Mesodermal cell (in vitro differentiated cells): ENCODE data around the gene HYDIN.
"Not testable (repeated sequence)": the region's sequence is repeated elsewhere in the genome, so short reads cannot be mapped to it uniquely, and the experiment has no call there.

Experiments
- H3K27ac ChIP-seq: 2 replicates; pipeline ENCODE4 v1.7.0; 2013; ENCODE audit warnings: mild to moderate bottlenecking, low read depth, low read length, moderate library complexity; ENCODE audit not compliant: severe bottlenecking
- H3K36me3 ChIP-seq: 2 replicates; pipeline ENCODE4 v1.7.1; 2013; ENCODE audit warnings: mild to moderate bottlenecking, low read length, moderate library complexity; ENCODE audit not compliant: control insufficient read depth, insufficient read depth
- H3K4me1 ChIP-seq: one replicate; pipeline ENCODE4 v1.7.1; 2013; ENCODE audit warnings: mild to moderate bottlenecking, low read length; ENCODE audit not compliant: insufficient read depth, control insufficient read depth, poor library complexity, severe bottlenecking
- H3K4me3 ChIP-seq: 2 replicates; pipeline ENCODE4 v1.7.0; 2013; ENCODE audit warnings: low read length, control low read depth, mild to moderate bottlenecking; ENCODE audit not compliant: insufficient read depth, poor library complexity, severe bottlenecking; ENCODE audit errors: extremely low read depth
- H3K9me3 ChIP-seq: 2 replicates; pipeline ENCODE4 v1.7.1; 2013; ENCODE audit warnings: mild to moderate bottlenecking, low read length, moderate library complexity; ENCODE audit not compliant: control insufficient read depth
- WGBS, 2 experiments: methylation state at CpG; one replicate each; pipeline ENCODE4 v1.1.5; 2013; ENCODE audit warnings: missing lambda C conversion rate in 2 of 2; ENCODE audit not compliant: insufficient coverage in 2 of 2; 5-methylcytosine and 5-hydroxymethylcytosine counted together

Gene HYDIN

GRCh38 chr16:70933746-70934145, 296.8 kb downstream of the HYDIN start:
- not testable (repeated sequence) for H3K4me3 ChIP-seq, H3K36me3 ChIP-seq
- 62% methylated on average over 3 of the region's 8 CpGs; no CpG with 5 or more reads in 1 of the 2 experiments for WGBS, 2 experiments

DNA sequence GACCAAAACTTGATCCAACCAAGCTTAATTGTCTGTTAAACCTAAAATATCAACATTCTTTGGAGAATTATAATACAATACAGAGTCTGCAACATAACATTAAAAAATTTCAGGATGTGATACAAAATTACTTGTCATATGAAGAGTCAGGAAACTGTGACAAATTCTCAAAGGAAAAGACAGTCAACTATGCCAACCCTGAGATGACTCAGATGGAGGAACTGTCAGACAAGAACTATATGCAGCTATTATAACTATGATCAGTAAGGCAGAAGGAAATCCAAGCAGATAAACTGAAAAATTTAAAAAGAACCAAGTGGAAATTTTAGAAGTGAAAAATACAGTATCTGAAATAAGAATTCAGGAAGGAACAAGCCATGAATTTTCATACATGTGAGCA, 299.8 kb downstream of the HYDIN start:
- H3K4me1 ChIP-seq, H3K4me3 ChIP-seq, H3K9me3 ChIP-seq, H3K36me3 ChIP-seq, H3K27ac ChIP-seq: not testable (repeated sequence)

More at GRCh38 chr16:70933746-70934145, 296.8 kb downstream of the HYDIN start:
- not testable (repeated sequence) for H3K4me1 ChIP-seq, H3K27ac ChIP-seq, H3K9me3 ChIP-seq

DNA sequence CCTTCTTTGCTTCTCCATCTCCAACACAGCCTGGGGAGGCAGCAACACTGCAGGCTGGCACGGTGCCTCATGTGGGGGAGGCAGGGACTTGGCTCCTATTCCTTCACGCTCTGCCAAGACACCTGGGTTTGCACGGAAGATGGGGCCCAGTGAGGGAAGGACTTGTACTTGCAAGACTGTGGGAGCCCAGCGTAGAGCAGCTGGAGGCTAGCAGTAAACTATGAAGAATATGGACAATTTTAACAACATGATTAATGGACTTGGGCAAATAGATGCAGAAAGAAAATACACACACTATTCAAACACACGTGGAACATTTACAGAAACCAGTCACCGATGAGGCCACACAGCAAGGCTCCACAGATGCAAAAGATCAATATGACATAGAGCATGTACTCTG, 308.4 kb downstream of the HYDIN start:
- H3K9me3 ChIP-seq, H3K4me1 ChIP-seq, H3K4me3 ChIP-seq, H3K36me3 ChIP-seq, H3K27ac ChIP-seq: not testable (repeated sequence)
- 100% methylated on average over 1 of the region's 6 CpGs; no CpG with 5 or more reads in 1 of the 2 experiments for WGBS, 2 experiments

- H3K9me3 ChIP-seq, H3K4me1 ChIP-seq, H3K36me3 ChIP-seq, H3K4me3 ChIP-seq, H3K27ac ChIP-seq: not testable (repeated sequence)
- 87 to 91% methylated on average over 7 to 13 of the region's 22 CpGs for WGBS, 2 experiments
Observed at GRCh38 chr16:70920661-70921060, 309.9 kb downstream of the HYDIN start.

- not testable (repeated sequence) for H3K9me3 ChIP-seq, H3K4me3 ChIP-seq, H3K4me1 ChIP-seq, H3K36me3 ChIP-seq, H3K27ac ChIP-seq
- no CpG with 5 or more reads among the region's 1 CpG for WGBS, 2 experiments
Observed at GRCh38 chr16:70888208-70888607, 342.3 kb downstream of the HYDIN start.

DNA sequence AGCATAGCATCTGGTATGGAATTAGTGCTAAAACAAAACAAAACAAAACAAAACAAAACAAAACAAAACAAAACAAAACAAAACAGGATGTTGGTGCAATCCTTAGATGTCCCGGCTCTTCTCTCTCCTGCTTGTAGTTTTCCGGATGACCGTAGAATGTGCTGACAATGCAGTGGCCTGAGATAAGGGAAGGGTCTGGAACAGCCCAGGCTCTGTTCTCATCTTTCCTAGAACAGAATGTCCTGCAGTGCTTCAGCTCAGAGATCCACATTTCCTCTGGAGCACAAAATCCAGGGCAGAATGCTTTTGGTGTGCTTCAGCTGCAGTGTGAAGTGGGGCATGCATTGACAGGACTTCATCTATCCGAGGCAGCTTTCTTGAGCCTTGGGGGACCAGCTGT, 345.9 kb downstream of the HYDIN start:
- not testable (repeated sequence) for H3K36me3 ChIP-seq, H3K27ac ChIP-seq, H3K4me3 ChIP-seq, H3K9me3 ChIP-seq, H3K4me1 ChIP-seq
- WGBS, 2 experiments, result no CpG with 5 or more reads among the region's 4 CpGs

GRCh38 chr16:70882311-70882710, 348.2 kb downstream of the HYDIN start:
- H3K4me1 ChIP-seq, H3K27ac ChIP-seq, H3K4me3 ChIP-seq, H3K9me3 ChIP-seq, H3K36me3 ChIP-seq: not testable (repeated sequence)
- no CpG with 5 or more reads among the region's 8 CpGs for WGBS, 2 experiments

DNA sequence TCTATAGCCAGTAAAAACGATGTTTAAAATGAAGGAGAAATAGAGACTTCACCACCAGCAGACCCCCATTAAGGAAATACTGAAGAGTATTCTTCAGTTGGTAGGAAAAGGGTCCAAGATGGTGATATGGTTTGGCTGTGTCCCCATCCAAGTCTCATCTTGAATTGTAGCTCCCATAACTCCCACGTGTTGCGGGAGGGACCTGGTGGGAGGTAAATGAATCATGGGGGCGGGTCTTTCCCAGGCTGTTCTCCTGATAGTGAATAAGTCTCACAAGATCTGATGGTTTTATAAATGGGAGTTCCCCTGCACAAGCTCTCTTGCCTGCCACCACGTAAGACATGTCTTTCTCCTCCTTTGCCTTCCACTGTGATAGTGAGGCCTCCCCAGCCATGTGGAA, 352.6 kb downstream of the HYDIN start:
- not testable (repeated sequence) for H3K27ac ChIP-seq, H3K9me3 ChIP-seq, H3K36me3 ChIP-seq, H3K4me3 ChIP-seq, H3K4me1 ChIP-seq
- WGBS, 2 experiments, result no CpG with 5 or more reads among the region's 5 CpGs

DNA sequence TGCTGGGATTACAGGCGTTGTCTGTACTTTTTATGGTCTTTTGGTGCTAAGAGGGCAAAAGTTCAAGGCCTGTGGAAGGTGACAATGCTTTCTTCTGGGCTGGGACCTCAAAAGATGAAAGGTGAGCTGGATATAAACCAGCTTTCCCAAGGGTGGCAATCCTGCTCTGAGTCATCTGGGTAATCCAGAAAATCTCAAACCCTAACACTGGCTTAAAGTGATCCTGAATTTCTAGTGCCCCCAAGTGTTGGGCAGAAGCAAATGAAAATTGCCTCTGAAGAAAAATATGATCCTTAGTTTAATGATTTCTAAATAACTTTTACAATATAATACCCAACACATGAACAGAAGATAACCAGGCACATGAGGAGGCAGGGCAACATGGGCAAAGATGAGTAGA, 354.1 kb downstream of the HYDIN start:
- not testable (repeated sequence) for H3K4me3 ChIP-seq, H3K4me1 ChIP-seq, H3K9me3 ChIP-seq, H3K36me3 ChIP-seq, H3K27ac ChIP-seq
- no CpG with 5 or more reads among the region's 1 CpG for WGBS, 2 experiments

DNA sequence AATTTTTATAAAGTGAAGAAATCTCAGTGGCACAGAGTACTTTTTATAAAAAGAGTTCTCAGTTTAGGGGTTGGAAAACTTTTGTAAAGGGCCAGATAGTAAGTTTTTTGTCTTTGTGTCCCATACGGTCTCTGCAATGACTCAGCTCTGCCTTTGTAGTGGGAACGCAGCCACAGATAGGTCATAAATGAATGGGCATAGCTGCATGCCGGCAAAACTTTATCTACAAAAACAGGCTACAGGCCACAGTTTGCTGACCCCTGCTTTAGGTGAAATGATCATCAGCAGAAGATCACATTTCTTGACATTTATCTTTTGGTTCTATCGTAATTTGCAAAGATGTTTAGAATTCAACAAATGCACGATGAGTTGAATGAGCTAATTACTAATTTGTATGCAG, 365.8 kb downstream of the HYDIN start:
- H3K4me1 ChIP-seq, H3K4me3 ChIP-seq, H3K27ac ChIP-seq, H3K9me3 ChIP-seq, H3K36me3 ChIP-seq: not testable (repeated sequence)
- 64 to 79% methylated on average over 2 to 3 of the region's 5 CpGs for WGBS, 2 experiments

DNA sequence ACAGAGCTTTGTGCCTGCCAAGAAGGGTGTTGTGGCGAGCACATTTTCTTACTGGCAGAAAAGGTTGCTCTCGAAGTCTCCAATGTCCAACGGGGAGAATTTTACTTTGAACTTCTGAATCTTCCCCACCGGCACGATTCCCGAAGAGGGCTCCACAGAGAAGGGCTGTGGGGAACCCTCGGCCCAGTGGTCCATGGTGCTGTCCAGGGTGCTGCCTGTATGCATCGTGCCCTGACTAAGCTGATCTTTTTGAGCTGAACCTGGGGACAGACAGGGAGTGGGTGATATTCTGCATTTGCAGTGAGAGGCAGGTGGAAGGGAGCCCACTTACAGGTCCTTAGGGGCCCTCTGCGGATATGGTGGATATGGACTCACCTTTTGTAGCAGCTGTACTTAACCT, 368.5 kb downstream of the HYDIN start:
- not testable (repeated sequence) for H3K9me3 ChIP-seq, H3K4me3 ChIP-seq, H3K36me3 ChIP-seq, H3K4me1 ChIP-seq, H3K27ac ChIP-seq
- WGBS, 2 experiments, result 33 to 52% methylated on average over 5 to 7 of the region's 9 CpGs

- H3K36me3 ChIP-seq, H3K27ac ChIP-seq, H3K4me1 ChIP-seq, H3K9me3 ChIP-seq, H3K4me3 ChIP-seq: not testable (repeated sequence)
- no CpG with 5 or more reads among the region's 4 CpGs for WGBS, 2 experiments
Observed at GRCh38 chr16:70851299-70851698, 379.2 kb downstream of the HYDIN start.
